DMS 273 treated with DMSO at 0.1 percent for 48 hours (cell line): ENCODE data around the gene IRF1.

Experiments
- DNase-seq: peaks from one replicate; lab custom pipeline; 2025; lab: John Stamatoyannopoulos, UW

IRF1 gene

DNA sequence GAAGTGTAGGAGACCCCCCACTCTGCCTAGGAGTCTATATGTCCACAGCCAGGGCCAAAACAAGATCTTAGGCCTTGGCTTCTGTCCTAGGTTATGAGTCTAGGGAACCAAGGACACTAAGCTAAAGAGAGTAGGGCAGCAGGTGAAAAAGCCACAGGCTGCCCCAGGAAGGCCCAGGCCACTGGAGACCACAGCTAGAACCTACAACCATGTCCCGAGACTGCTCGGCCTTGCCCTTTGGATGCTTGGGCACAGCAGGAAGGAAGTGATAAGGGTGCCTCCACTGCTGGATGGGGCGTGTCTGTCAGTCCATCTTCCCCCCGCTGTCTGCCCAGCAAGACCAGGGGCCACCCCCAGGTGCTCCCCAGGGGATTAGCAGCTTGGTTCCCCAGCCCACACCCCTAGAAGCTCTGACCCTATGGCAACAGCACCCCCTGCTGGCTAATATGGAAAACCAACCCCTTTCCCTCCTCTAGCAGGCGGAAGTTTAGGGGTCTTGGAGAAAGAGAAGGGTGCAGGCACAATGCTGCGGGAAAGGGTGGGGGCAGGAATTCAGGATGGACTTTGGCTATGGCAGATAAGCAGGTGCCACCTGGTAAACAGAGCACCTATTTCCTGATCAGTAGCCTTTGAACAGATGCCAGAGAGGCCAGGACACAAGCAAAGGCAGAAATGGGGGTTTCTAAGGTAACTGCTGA is 10.5 kb upstream of the IRF1 start:
- DNase-seq = no peak

DNA sequence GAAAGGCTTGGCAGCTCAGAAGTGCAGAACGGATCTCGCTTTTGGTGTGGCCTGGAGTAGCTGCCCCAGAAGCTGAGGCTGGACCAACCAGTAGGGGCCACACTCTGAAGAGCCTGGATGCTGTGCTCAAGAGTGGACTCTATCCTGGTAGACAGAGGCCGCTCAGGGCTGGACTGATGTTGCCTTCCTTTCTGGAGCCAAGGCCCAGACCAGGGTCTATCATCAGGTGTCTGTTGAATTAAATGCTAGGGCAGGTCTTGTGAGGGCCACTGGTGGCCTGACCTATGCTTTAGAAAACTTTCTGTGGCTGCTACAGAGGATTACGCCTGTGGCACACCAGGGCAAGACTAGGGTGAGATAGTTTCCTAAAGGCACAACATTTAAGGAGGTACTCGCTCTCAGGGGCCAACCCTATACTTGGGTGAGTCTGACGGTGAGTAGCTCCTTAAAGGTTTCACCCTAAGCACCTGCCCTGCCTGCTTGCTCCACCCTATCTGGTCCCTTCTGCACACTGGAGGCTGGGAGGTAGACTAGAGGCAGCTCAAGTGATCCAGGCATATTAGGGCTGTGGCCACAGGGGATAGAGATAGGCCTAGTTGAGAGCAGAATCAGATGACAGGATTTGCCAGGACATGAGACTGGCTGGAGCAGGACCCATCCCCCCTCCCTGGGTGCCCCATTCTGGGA is 9.8 kb upstream of the IRF1 start:
- no peak for DNase-seq

DNA sequence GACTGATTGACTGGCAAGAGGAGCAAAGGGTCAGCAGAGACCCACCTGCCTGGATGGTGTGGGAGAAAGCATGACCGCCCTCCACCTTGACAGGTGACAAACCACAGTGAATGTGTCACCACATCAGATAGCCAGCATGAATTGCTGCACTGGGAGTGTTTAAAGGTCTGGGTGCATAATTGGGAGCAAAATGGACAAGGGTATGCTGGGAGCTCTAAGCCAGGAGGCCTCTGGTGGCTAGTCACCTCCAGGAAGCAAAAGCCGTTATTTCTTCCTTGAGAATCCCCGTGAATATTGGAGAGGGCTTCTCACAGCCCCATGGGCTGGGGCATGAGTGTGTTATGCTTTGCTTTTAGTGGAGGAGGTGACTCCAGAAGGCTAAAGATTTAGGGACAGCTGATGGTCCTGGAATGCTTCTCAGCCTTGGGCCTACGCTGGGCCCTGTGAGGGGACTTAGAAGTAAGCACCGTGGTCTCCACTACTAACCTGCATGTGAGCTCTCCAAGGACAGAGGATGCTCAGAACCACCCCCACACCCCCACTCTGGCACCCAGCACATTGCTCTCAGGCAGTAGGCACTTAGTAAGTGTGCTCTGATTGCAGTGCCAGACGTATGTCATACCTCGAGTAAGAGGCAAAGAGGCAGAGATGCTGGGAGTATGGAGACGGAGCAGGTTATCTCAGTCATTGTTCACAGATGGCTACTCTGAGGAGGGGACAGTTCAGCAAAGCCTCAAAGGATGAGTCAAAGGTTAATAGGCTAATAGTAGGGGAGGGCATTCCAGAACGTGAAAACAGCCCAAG is 9.1 kb upstream of the IRF1 start:
- DNase-seq = no peak

DNA sequence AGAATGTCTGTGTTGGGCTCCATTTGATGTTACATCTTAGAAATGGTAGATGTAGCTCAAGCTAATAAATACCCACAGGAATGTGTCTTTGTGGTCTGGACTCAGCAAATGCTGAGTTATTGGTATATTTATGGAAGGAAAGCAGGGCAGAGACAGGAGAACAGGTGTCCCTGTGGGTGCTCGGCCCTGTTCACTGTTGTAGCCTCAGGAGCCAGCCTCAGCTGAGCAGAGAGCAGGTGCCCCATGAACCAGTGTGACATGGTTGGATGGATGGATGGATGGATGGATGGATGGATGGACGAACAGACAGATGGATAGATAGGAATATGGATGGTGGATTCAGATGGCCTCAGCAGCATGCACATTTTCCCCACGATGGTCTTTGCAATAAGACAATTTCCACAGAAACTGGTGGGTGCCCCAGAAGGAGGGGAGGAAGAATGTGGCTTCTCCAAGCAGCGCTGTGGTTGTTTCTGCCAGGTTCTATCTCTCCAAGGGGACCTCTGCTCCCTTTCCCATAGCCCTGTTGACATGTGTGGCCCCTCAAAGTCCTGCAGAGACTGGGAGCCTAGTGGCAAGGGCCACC is 8.2 kb upstream of the IRF1 start:
- DNase-seq = no peak

DNA sequence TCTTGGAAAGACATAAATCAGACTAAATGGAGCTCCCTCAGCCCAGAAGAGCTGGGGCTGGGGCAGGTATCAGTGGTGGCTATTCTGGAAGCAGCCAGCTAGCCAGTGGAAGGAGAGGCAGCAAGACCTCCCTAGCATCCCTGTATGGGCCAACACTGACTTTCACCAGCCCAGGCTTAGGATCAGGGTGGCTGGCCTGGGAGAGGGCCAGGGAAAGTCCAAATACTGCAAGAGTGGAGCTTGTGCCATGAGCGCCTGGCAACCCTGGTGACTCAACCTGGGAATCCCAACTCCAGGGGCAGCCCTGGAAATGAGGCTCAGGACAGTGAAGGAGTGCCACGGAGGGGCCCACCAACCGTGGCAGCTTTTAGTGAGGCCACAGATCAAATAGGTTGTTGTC is 7.6 kb upstream of the IRF1 start:
- no peak for DNase-seq

DNA sequence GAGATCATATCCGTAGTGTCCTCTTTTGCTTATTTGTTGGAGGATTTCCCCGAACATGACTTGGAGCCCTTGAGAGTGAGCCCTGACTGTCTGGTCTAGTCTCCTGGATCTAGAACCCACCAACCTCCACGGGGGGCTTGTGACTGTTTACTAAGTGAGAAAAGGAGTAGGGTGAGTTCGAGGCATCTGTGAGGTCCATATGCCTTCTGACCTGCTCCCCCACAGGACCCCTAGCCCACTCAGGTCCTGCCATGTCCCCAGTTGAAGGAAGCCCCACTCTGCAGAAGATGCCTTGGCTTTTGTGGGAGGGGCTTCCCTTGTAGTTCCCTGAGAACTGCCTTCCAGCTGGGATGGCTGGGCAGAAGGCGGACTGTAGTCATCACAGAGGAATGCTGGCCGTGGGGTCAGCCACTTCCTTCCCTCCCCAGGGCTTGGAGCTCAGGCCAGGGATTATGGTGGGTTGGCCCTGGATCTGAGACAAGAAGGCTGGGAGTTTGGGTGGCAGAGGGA is 7.0 kb upstream of the IRF1 start:
- no peak for DNase-seq

DNA sequence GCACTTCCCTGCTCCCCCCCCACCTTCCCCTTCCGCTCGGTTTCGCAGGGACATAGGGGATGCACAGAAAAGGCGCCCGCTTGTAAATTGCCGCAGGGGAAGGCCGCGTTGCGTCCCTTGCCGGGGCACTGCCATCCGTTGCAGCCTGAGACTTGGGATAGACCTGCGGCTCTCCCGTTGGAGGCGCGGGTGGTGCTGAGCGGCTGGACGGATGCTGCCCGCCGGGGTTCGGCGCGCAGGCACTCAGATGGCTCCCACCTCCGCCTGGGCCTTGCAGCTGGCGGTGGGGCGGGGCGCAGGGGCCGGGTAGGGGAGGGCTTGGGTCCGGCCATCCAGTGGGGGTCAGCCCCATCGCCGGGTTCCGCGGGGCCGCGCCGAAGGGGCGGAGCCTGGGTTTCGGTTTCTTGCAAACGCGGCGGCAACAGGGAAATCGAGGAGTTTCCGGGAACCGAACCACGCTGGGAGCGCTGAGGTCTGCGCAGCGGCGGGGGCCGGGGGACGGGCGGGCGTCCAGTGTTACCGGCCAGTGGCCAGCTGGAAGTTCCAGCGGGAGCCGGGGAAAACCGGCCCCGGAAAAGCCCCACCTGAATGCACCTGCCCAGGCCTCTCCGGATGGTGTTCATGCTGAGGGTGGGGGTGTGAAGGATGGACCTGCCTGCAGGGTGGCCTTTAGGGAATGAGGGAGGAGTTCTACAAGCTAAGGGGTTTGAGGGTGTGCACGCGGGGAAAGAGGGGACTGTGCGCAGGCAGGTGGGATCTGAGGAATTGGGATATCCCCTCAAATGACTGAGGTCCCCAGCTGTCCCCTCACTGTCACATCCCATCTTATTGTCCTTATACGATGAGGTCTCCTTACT is 6.3 kb upstream of the IRF1 start:
- DNase-seq = no peak

DNA sequence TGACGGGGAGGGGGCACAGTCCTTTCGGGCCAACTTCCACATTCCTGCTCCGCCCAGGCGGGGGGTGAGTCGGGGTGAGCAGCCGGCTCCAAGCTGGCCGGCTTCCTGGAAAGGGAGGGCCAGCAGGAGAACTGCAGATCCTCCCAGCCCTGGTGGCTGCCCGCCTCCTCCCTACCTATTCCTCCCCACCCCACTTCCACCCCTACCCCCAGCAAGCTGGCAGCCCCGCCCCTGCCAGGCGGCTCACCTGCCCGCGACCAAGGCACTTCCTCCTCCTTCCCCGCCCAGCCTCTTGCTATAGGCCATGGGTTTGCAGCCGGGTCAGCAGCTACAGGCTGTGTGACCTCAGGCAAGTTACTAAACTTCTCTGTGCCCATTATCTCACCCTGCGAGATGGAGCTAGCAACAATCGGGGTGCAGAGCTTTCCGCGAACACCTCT is 5.6 kb upstream of the IRF1 start:
- DNase-seq = peak; percentile 35

DNA sequence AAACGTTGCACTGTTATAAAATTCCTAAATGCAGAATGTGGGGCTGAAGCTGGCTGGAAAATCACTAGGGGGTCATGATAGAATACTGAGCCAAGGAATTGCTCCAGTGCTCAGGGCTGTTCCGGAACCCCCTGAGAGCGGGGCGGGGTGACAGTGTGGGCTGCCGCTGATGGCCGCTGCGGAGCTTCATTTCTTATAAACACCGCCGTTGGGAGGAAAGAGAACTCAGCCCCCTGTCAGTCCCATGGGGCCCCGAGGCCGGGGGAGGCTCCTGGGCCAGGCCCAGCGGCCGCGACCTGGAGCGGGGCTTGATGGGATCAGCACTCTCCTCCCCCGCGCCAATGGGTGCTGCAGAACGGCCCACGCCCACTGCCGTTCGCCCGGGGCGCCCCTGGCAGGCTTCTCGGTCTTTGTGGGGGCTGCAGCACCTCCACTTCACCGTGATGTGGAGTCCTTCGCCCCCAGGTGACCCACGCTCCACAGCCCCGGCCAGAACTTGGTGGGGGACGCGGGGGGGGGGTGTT is 5.2 kb upstream of the IRF1 start:
- DNase-seq = peak; percentile 29

DNA sequence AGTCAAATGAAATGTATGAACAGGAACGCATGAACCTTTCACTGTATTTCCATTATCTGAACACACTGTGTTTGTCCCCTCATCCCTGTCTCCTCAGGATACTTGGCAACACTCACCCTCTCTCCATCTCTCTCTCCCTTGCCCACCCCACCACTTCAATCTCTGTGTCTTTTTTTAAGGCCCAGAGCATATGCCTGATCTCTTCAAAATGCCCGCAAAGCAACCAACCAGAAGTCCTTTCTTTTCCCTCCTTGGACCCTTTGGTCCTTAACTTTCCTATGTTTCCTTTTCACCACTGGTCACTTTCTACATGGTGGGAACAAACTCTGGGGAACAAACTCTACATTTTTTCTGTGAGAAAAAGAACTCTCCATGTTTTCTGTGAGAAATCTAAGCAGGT is 3.2 kb upstream of the IRF1 start:
- DNase-seq = no peak

DNA sequence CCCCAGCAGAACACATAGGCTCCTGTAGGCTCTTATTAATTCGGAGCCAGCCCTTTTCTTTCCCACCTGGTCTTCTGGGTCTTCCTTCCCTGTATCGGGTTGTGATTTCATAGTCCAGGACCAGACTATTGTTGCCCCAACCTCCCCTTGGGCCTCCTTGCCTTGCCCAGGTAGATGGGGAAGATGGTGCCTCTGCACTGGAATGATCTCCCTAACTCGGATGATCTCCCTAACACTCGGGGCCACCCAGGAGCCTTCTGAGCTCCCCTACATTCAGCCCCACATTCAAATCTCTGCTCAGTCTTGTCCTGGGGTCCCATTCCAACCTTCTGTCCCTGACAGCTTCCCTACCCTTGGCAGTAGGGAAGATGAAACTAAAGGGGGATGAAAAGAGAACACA is 2.7 kb upstream of the IRF1 start:
- no peak for DNase-seq

DNA sequence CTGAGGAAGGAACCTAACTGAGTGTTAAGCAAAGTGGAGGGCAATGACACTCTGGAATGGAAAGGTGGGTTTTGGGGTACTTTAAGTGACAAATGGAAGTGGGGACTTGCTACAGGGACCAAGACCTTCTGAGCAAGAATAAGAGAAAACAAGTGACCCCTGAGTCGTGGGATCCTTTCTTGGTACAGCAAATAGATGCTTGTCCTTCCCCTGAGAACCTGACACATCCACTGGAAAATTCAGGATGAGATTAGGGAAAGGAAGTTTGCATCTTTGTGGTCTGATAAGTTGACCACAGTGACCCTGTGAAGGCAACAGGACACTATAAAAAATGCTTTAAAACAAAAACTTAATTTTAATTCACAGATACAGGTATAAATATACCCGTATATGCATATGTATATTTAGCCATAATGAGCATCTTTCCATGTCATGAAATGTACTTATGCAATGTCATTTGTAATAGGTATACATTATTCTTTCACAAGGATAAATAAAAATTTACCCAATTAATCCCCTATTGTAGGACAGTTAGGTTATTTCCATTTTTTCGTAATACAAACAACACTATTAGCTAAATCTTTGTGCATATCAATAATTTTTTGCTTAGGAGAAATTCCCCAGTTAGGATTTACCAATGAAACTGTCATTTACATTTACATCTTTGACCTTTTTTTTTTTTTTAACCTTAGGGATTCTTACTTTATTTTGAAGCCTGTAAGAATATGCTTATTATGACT is 2.0 kb upstream of the IRF1 start:
- DNase-seq = no peak

DNA sequence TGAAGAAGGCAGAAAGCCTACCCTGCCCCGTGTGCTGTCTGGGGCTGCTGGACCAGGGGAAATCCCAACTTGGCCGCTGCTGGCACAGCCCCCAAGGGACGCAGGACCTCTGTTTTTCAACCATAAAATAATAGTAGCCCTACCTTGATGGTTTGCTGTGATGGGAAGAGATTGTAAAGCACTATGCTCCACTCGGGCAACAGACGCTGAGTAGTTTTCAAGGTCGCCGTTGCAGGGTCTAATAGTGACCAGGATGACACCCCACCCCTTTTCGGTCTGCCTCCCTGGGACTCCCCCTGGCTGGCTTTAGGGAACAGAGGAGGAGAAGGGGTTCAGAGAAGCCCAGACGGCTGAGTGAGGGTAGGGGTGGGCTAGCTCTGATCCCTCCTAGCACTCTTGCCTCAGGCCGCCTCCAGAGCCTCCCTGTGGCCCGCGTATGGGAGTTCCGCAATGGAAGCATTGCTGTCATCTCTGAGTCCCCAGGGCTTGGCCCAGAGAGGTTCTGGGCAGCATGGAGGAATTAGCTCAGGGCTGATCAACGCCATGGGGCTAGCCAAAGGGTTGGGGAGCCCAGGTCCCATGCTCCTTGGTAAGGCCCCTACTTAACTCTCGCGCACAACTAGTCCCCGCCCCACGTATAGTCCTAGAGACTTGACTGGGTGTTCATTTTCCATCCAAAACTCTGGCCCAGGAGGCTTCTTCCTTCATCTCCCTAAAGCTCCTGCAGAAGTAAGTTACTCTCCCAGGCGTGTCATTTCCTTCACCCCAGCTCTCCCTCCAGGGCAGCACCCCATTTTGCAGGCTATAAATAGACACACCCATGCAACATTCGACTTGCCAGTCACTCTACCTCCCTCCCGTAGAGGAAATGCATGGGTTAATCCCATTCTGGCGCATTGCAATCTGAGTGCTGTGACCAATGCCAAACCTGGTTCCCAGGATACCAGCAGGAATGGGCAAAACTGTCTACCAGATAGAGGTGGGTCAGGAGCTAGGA is 1.1 kb upstream of the IRF1 start:
- DNase-seq = no peak

DNA sequence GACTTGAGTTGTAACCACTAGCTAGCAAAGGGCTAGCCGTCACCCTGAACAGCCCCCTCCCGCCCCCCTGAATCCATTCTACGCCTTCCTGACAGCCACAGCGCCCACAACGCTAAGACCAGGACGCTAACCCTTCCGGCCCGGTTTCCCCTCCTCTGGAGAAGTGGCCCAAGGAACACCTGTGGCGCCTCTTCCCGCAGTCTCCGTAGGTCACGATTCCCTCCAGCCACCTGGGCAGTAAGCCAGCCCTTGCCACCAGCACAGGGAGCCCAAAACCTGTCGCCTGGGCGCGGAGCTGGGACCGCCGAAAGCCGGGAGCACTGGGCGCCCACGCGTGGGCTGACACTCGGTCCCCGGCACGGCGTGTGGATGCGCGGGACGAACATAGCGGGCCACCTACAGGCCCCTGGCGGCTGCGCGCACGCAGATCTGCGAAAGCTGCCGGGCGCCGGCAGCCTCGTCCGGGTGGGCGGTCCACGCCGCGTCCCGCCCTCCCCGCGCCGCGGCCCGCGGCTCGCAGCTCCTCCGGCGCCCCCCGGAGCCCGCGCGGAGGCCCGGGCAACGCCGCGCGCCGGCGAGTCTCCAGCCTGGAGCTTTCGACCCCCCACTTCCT is 596 bp downstream of the IRF1 start:
- no peak for DNase-seq

DNA sequence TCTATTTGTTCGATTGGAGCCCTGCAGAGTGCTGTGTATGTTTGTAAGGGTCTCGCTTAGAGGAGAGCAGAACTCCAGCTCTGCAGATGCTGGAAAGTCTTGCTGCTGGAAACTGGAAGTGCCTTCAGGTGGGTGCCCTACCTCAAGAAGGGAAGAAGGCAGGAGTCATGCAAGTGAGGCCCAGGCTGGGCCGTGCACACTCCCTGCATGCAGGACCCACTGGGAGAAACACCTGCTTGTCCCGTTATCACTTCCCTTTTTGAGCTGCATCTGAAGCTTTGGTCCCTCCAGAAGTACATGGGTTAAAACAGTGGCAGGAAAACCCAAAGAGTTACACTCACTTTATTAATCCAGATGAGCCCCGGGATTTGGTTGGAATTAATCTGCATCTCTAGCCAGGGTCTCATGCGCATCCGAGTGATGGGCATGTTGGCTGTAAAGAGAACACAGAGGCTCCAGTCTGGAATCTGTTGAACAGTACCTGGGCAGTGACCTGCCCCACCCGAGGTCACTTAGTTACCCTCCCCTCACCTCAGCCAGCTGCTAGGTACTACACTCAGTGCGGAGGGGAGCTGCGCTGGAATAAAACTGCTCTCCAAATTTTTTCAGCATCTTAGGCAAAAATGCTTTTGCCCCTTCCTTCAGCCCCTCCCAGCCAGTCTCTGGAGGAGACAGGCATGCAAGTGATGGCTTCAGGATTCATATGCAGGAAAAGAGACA is 1.4 kb downstream of the IRF1 start:
- no peak for DNase-seq

DNA sequence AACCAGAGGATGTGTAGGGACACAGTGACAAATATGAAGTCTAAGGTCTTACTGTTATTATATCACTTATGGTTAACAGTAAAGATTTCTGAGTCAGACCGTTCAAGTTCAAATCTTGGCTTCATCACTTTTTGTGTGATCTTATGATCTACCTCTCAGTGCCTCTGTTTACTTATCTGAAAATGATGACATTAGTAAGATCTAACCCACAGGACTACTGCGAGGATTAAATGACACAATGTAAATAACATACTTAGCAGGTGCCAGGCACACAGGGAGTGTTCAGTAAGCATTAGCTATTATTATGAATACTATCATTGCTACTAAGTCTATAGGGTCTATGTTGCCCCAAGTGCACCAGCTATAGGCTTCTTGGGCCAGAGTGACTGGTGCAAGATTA is 2.0 kb downstream of the IRF1 start:
- no peak for DNase-seq

DNA sequence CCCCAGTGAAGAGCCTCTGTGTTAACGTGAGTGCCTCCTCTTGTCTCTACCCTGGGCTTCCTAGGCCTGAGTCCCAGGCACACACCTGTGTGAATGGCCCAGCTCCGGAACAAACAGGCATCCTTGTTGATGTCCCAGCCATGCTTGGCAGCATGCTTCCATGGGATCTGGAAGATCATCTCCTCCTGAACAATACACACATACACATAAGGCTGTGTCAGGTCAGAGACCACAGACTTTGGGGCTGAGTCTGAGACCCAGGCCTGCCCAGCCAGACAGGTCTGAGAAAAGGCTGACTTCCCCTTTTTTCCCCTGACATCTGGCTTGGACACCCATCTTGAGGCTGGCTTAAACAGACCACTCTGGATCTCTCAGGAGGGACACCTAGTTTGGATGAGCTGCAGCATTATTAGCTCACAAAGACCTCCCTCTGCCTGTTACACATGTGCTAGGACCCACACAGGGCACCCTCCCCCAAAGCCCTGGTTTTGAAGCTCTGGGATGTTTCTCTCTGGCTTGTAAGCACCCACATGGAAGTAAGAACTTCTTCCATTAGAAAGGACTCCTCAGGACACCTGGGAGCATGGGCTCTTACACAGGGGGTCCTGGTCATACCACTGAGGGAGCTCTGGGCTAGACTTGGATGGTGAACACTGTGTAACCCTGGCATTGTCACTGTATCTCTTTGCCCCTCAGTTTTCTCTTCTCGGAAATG is 2.6 kb downstream of the IRF1 start:
- no peak for DNase-seq

DNA sequence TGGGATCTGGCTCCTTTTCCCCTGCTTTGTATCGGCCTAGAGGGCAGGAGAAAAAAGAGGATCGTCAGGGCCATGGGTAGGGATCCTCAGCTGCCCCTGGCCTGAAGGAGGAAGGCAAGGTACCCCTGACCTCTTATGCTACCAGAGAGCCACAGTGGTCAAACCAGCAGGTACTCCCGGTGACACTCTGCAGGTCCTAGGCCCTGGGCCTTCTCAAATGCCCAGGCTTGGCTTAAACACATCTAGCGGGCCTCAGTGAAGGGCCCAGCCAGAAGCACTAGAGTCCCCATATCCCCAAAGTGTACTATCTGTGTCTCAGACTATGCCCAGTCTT is 3.5 kb downstream of the IRF1 start:
- DNase-seq = no peak
